Keratinocyte (primary cell): Measurements from ENCODE around the gene GALNT6. TPM values are rescaled to one million over a fixed set of nuclear protein-coding genes. Genes with fewer than 3 reads are reported as not detected.
A peak's percentile ranks its signal among the peaks of the same experiment; 100 is the strongest.

Experiments used
- DNase-seq: peaks from one replicate; pipeline ENCODE4 v3.0.0-alpha.2; 2011; ENCODE audit warnings: low read depth, missing footprints, low spot score
- FAIRE-seq: peaks from 2 replicates; lab custom pipeline; 2011; peaks lifted over from hg19 to GRCh38; lab: Jason Lieb, UNC
- H2AFZ ChIP-seq: 2 replicates; pipeline ENCODE4 v1.6.0; 2012; ENCODE audit warnings: low read length, control low read depth, inconsistent platforms; ENCODE audit not compliant: control insufficient read depth
- H3K27ac ChIP-seq: 2 replicates; pipeline ENCODE4 v1.5.1; 2011; ENCODE audit warnings: low read length; ENCODE audit not compliant: control insufficient read depth, insufficient read depth
- H3K27me3 ChIP-seq: 3 replicates; pipeline ENCODE4 v1.6.0; 2011; ENCODE audit warnings: low read length; ENCODE audit not compliant: control insufficient read depth, insufficient read depth; ENCODE audit errors: extremely low read depth
- H3K36me3 ChIP-seq, 2 experiments: 2 replicates in 1 of 2; 3 replicates in 1 of 2; pipeline ENCODE4 v1.5.1; 2011; ENCODE audit warnings: low read length in 2 of 2, mild to moderate bottlenecking in 1 of 2; ENCODE audit not compliant: control insufficient read depth in 2 of 2, insufficient read depth in 2 of 2; ENCODE audit errors: extremely low read depth in 1 of 2
- H3K4me1 ChIP-seq: 3 replicates; pipeline ENCODE4 v1.5.1; 2011; ENCODE audit warnings: low read length; ENCODE audit not compliant: control insufficient read depth, insufficient read depth; ENCODE audit errors: extremely low read depth
- H3K4me2 ChIP-seq: 3 replicates; pipeline ENCODE4 v1.6.0; 2011; ENCODE audit warnings: low read depth, low read length; ENCODE audit not compliant: control insufficient read depth, insufficient read depth; ENCODE audit errors: extremely low read depth
- H3K4me3 ChIP-seq, 3 experiments: fragments of 200-600 bp in 1 of 3; sonication (generic) in 1 of 3; 2 replicates in 2 of 3; 3 replicates in 1 of 3; pipeline ENCODE4 v1.5.1; 2011 to 2016; ENCODE audit warnings: low read length in 3 of 3, mild to moderate bottlenecking in 3 of 3, control low read depth in 2 of 3, inconsistent platforms in 1 of 3, low read depth in 1 of 3, mixed read lengths in 1 of 3, mixed run types in 1 of 3, moderate library complexity in 1 of 3; ENCODE audit not compliant: control insufficient read depth in 2 of 3, insufficient read depth in 2 of 3; ENCODE audit errors: extremely low read depth in 1 of 3
- H3K79me2 ChIP-seq: 2 replicates; pipeline ENCODE4 v1.6.0; 2012; ENCODE audit warnings: low read length; ENCODE audit not compliant: control insufficient read depth, insufficient read depth
- H3K9ac ChIP-seq: 3 replicates; pipeline ENCODE4 v1.6.0; 2011; ENCODE audit warnings: low read length; ENCODE audit not compliant: control insufficient read depth, insufficient read depth; ENCODE audit errors: extremely low read depth
- H3K9me1 ChIP-seq: 3 replicates; pipeline ENCODE4 v1.6.0; 2011; ENCODE audit warnings: low read length; ENCODE audit not compliant: control insufficient read depth, insufficient read depth; ENCODE audit errors: extremely low read depth
- H3K9me3 ChIP-seq: 2 replicates; pipeline ENCODE4 v1.5.1; 2012; ENCODE audit warnings: low read depth, low read length; ENCODE audit not compliant: control insufficient read depth
- H4K20me1 ChIP-seq: 3 replicates; pipeline ENCODE4 v1.6.0; 2011; ENCODE audit warnings: low read length; ENCODE audit not compliant: control insufficient read depth, insufficient read depth; ENCODE audit errors: extremely low read depth
- CTCF ChIP-seq, 3 experiments: IDR thresholded peaks in 1 of 3; conservative IDR thresholded peaks in 1 of 3; optimal IDR thresholded peaks in 1 of 3; 2 replicates in 2 of 3; 3 replicates in 1 of 3; pipeline versions ENCODE3 to v1.5.1; 2011; ENCODE audit warnings: low read length in 3 of 3, mild to moderate bottlenecking in 3 of 3, moderate library complexity in 2 of 3, control low read depth in 1 of 3, inconsistent platforms in 1 of 3; ENCODE audit not compliant: insufficient read depth in 2 of 3; ENCODE audit errors: extremely low read depth in 1 of 3
- EZH2 ChIP-seq: IDR thresholded peaks from one replicate; pipeline ENCODE4 v1.6.1; 2012; ENCODE audit warnings: inconsistent platforms, mild to moderate bottlenecking, low read length, moderate library complexity
- dilution Hi-C: fragments of 300-500 bp; cut with MboI; formaldehyde crosslinking; loops from one replicate; pipeline ENCODE4 v1.7.0; 2020; ENCODE audit warnings: low sequenced_read_pairs; ENCODE audit not compliant: extremely low pct_ligation_motif_present
- polyA plus RNA-seq, 5 experiments: library from polyadenylated mRNA; depleted of rRNA in 3 of 5; stranded (reverse) in 3 of 5; stranded (forward) in 1 of 5; unstranded in 1 of 5; fragments of >200 nt; gene quantifications; 1 replicate in 1 of 5; 2 replicates in 3 of 5; 3 replicates in 1 of 5; pipeline versions ENCODE4 v1.2.1 to v1.2.3, GENCODE V29; 2011 to 2012; ENCODE audit warnings: missing spikeins in 2 of 5, low read depth in 1 of 5, low replicate concordance in 1 of 5

The GALNT6 gene
- polyA plus RNA-seq, 1 donor (not counting 4 experiments of a cell fraction or from before 2014, with no cell fraction given), result 42.7 TPM

- TF ChIP-seq EZH2, result no peak
- no peak for TF ChIP-seq CTCF (optimal IDR thresholded peaks at IDR 0.05 in 1 of 3, IDR thresholded peaks at IDR 0.05 in 1 of 3, conservative IDR thresholded peaks at IDR 0.05 in 1 of 3; ENCODE audit: extremely low read depth in 1 of 3, insufficient read depth in 2 of 3, low read length in 3 of 3)
- Histone ChIP-seq H3K79me2 (peaks cover 4% of the 10 kb centered on the region), H3K9ac (peak overlapping the region; percentile 91), H3K4me2 (peak overlapping the region; percentile 86), H3K27me3 (no peaks in the 10 kb centered on the region), H3K9me1 (peaks cover 4% of the 10 kb centered on the region), H4K20me1 (no peaks in the 10 kb centered on the region), H2AFZ (no peak overlapping the region), H3K36me3 (peaks cover 0 to 3% of the 10 kb centered on the region in 2 experiments), H3K9me3 (no peaks in the 10 kb centered on the region), H3K4me3 (peak overlapping the region; percentile 18 to 81 (median 72)), H3K4me1 (peaks cover 51% of the 10 kb centered on the region), H3K27ac (peak overlapping the region; percentile 69)
- dilution Hi-C loops, result no loop called here
- FAIRE-seq, result no peak
- no peak for DNase-seq
Measured at GRCh38 chr12:51392556-51393237, 1.5 kb upstream of the GALNT6 start.

GRCh38 chr12:51390891-51391282 lies 319 bp downstream of the GALNT6 start:
- Histone ChIP-seq H3K36me3 (peaks cover 2 to 11% of the 10 kb centered on the region in 2 experiments), H3K27ac (peak overlapping the region; percentile 84), H2AFZ (peak overlapping the region; percentile 74), H3K4me2 (peak overlapping the region; percentile 85), H3K9me1 (peaks cover 4% of the 10 kb centered on the region), H3K4me1 (peaks cover 54% of the 10 kb centered on the region), H3K9me3 (no peaks in the 10 kb centered on the region), H4K20me1 (no peaks in the 10 kb centered on the region), H3K4me3 (peak overlapping the region; percentile 72 to 81 (median 81)), H3K79me2 (peaks cover 7% of the 10 kb centered on the region), H3K9ac (peak overlapping the region; percentile 91), H3K27me3 (no peaks in the 10 kb centered on the region)
- no peak for TF ChIP-seq EZH2
- no peak for TF ChIP-seq CTCF (optimal IDR thresholded peaks at IDR 0.05 in 1 of 3, IDR thresholded peaks at IDR 0.05 in 1 of 3, conservative IDR thresholded peaks at IDR 0.05 in 1 of 3; ENCODE audit: extremely low read depth in 1 of 3, insufficient read depth in 2 of 3, low read length in 3 of 3)
- FAIRE-seq, result no peak
- dilution Hi-C loops, result no loop called here
- DNase-seq, result no peak
